GM18507 (cell line): ENCODE data around the gene PROSER1.
"Not testable (repeated sequence)": the region's sequence is repeated elsewhere in the genome, so short reads cannot be mapped to it uniquely, and the experiment has no call there.

Source experiments
- DNase-seq: peaks from one replicate; pipeline ENCODE4 v3.0.0; 2011; ENCODE audit warnings: low read depth; ENCODE audit not compliant: insufficient read length; ENCODE audit errors: extremely low spot score
- FAIRE-seq: peaks from 2 replicates; lab custom pipeline; 2011; peaks lifted over from hg19 to GRCh38; lab: Jason Lieb, UNC

PROSER1 gene

GRCh38 chr13:39037880-39038568, at the start of gene PROSER1, which contains the start of gene NHLRC3:
PROSER1 (minus strand) TSS chr13:39038089; CDS start chr13:39037242, 847 bp downstream.
NHLRC3 (plus strand) TSS chr13:39038456; CDS start chr13:39038640, 184 bp downstream.
- FAIRE-seq (peak; percentile 95), DNase-seq (peak; percentile 52)

GRCh38 chr13:39086251-39086945, 48.5 kb upstream of the PROSER1 start:
- FAIRE-seq, result not testable (repeated sequence)

GRCh38 chr13:39073983-39074382, 36.1 kb upstream of the PROSER1 start:
- DNase-seq (no peak), FAIRE-seq (no peak)

More at GRCh38 chr13:39086251-39086945, 48.5 kb upstream of the PROSER1 start:
- not testable (repeated sequence) for DNase-seq

GRCh38 chr13:39072842-39073241, 35.0 kb upstream of the PROSER1 start:
- FAIRE-seq, result no peak
- no peak for DNase-seq

- no peak for FAIRE-seq
Observed at GRCh38 chr13:39062004-39062403, 24.1 kb upstream of the PROSER1 start.

GRCh38 chr13:39058040-39058439, 20.2 kb upstream of the PROSER1 start:
- no peak for DNase-seq
- no peak for FAIRE-seq

More at GRCh38 chr13:39062004-39062403, 24.1 kb upstream of the PROSER1 start:
- no peak for DNase-seq

- DNase-seq (no peak), FAIRE-seq (no peak)
Observed at GRCh38 chr13:39056018-39056417, 18.1 kb upstream of the PROSER1 start.

GRCh38 chr13:39054112-39054511, 16.2 kb upstream of the PROSER1 start:
- no peak for DNase-seq
- peak; percentile 29 for FAIRE-seq

- FAIRE-seq (no peak), DNase-seq (no peak)
Observed at GRCh38 chr13:39052944-39053343, 15.1 kb upstream of the PROSER1 start.

- no peak for FAIRE-seq
- DNase-seq, result no peak
Observed at GRCh38 chr13:39051157-39051556, 13.3 kb upstream of the PROSER1 start.

- DNase-seq (no peak), FAIRE-seq (no peak)
Observed at GRCh38 chr13:39049274-39049673, 11.4 kb upstream of the PROSER1 start.

GRCh38 chr13:39048806-39049205, 10.9 kb upstream of the PROSER1 start:
- no peak for DNase-seq
- no peak for FAIRE-seq

- FAIRE-seq (no peak), DNase-seq (no peak)
Observed at GRCh38 chr13:39047560-39047959, 9.7 kb upstream of the PROSER1 start.

GRCh38 chr13:39044536-39044935, 6.6 kb upstream of the PROSER1 start:
- FAIRE-seq (peak; percentile 52), DNase-seq (no peak)

- FAIRE-seq, result no peak
- no peak for DNase-seq
Observed at GRCh38 chr13:39040206-39040605, 2.3 kb upstream of the PROSER1 start.

GRCh38 chr13:39039041-39039440, 1.2 kb upstream of the PROSER1 start:
- DNase-seq (no peak), FAIRE-seq (peak; percentile 62)

- no peak for DNase-seq
- no peak for FAIRE-seq
Observed at GRCh38 chr13:39038569-39039030, 711 bp upstream of the PROSER1 start.

GRCh38 chr13:39037410-39037879, 444 bp downstream of the PROSER1 start:
- FAIRE-seq, result no peak

GRCh38 chr13:39036212-39036611, 1.7 kb downstream of the PROSER1 start:
- DNase-seq (no peak), FAIRE-seq (no peak)

More at GRCh38 chr13:39037410-39037879, 444 bp downstream of the PROSER1 start:
- no peak for DNase-seq

- FAIRE-seq (no peak), DNase-seq (no peak)
Observed at GRCh38 chr13:39035799-39036198, 2.1 kb downstream of the PROSER1 start.
